Mammary epithelial cell (primary cell): Measurements from ENCODE around the gene CFP.

Source experiments
- EZH2 ChIP-seq: IDR thresholded peaks from 2 replicates; pipeline ENCODE4 v1.6.1; 2012; ENCODE audit warnings: low read length, inconsistent platforms, borderline replicate concordance
- TF ChIP-seq, protein P1 (sequence below), 2 donors: IDR thresholded peaks in 1 of 2; conservative IDR thresholded peaks in 1 of 2; 2 replicates each; pipeline ENCODE4 v1.5.1; 2011 to 2012; ENCODE audit warnings: inconsistent platforms in 2 of 2, low read length in 2 of 2, mild to moderate bottlenecking in 2 of 2, control low read depth in 1 of 2, low read depth in 1 of 2; ENCODE audit not compliant: insufficient read depth in 1 of 2; ENCODE audit errors: extremely low read depth in 1 of 2

DNA sequence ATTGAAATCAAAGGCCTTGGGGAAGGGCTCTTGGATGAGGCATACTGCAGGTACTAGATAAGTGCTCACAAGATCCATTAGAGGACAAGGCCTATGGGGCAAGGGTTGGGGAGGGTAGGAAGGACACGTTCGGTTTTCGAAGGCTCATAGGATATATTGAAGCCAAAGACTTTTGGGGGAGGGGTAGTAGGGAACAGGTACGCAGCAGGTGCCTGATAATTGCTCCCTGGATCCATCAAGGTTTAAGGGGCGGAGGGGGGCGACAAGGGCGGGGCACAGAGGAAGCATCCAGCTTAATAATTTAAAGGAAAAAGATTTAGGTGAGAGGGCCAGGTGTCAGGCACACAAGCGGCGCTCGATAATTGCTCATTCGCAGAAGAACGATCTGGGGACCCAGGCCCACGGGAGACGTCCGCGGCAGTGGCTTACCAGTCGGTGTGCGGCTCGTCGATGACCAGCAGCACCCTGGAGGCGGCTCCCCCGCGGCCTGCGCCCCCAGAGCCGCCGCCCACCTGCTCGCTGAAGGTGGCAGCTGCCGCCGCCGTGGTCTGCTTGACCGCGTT is 10.7 kb downstream of the CFP start:
- TF ChIP-seq EZH2 = no peak
- TF ChIP-seq, protein P1, sequence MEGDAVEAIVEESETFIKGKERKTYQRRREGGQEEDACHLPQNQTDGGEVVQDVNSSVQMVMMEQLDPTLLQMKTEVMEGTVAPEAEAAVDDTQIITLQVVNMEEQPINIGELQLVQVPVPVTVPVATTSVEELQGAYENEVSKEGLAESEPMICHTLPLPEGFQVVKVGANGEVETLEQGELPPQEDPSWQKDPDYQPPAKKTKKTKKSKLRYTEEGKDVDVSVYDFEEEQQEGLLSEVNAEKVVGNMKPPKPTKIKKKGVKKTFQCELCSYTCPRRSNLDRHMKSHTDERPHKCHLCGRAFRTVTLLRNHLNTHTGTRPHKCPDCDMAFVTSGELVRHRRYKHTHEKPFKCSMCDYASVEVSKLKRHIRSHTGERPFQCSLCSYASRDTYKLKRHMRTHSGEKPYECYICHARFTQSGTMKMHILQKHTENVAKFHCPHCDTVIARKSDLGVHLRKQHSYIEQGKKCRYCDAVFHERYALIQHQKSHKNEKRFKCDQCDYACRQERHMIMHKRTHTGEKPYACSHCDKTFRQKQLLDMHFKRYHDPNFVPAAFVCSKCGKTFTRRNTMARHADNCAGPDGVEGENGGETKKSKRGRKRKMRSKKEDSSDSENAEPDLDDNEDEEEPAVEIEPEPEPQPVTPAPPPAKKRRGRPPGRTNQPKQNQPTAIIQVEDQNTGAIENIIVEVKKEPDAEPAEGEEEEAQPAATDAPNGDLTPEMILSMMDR (conservative IDR thresholded peaks at IDR 0.05 in 1 of 2, IDR thresholded peaks at IDR 0.05 in 1 of 2; ENCODE audit: extremely low read depth in 1 of 2, insufficient read depth in 1 of 2, low read depth in 1 of 2, low read length in 2 of 2) = no peak
